Left forelimb (tissue), 1 donor: Measurements from ENCODE around the gene PPM1H.
A peak's percentile ranks its signal among the peaks of the same experiment; 100 is the strongest.

Experiments used
- DNase-seq: peaks from one replicate; pipeline ENCODE4 v3.0.0-alpha.2; 2018; ENCODE audit warnings: low spot score

PPM1H gene

GRCh38 chr12:62799126-62799736 lies 135.7 kb downstream of the PPM1H start:
- DNase-seq: no peak

GRCh38 chr12:62794218-62794583 lies 140.7 kb downstream of the PPM1H start:
- DNase-seq: no peak

GRCh38 chr12:62793256-62794217 lies 141.4 kb downstream of the PPM1H start:
- DNase-seq: peak; percentile 91

DNA sequence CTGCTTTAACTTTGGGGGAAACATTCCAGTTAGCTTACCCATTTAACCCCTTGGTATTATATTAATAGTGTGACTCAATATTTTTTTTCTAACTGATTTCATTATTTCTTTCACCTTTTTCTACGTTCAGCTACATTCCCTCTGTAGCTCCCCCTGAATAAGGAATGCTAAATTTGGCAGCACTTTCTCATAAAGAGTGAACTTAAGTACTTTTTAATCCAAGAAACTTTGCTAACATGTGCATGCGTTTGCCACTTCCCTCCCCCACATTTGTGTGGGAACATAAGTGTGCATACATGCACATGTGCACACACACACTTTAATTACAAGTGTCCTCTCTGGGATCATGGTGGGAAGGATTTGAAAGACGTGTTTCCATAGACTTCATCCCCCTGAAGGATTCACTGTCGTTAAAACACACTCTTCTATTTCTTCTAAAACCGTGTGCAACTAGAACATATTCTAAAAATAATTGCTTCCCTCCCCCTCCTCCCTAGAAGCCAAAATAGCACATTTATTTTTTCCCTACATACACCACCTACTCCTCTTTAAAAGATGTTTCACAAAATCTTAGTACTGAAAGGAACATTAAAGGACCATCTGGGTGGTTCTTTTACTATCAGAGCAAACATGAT lies 142.6 kb downstream of the PPM1H start:
- no peak for DNase-seq

DNA sequence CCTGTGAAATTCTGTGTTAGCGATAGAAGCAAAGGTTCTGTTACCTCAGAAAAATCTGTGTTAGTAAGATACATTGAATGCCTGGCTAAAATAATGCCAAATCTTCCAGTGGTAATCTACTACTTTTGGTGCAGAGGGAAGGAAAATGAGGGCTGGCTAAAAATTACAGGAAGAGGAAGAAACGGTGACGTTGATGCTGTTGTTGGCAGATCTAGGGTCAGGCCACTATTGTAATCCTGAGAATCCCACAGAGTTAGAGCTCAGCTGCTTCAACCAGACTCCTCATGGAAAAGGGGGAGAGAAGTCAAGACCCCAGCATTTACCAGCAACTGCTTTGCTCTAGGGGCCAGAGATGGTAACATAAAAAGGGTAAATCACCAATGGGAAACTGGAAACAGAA lies 145.1 kb downstream of the PPM1H start:
- no peak for DNase-seq

GRCh38 chr12:62787611-62788010 lies 147.3 kb downstream of the PPM1H start:
- DNase-seq: no peak

DNA sequence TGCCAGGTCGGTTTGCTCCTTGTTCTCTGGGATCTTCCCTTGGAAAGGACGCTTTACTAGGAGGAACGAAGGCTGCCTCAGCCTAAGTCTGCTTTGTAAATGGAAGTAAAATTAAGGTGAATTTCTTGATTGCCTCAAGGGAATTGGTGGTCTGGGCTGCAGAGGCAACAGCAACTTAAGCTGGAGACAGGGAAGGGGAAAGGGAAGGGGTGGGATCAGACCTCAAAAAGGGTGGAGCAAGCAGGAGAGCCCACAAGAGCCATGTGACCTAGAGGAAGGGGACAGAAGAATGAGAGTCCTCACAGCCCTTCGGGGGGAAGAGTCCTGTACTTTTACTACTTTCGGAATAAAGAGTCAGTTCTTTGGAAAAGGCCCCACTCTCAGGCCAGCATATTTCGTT lies 147.9 kb downstream of the PPM1H start:
- DNase-seq: peak; percentile 47

DNA sequence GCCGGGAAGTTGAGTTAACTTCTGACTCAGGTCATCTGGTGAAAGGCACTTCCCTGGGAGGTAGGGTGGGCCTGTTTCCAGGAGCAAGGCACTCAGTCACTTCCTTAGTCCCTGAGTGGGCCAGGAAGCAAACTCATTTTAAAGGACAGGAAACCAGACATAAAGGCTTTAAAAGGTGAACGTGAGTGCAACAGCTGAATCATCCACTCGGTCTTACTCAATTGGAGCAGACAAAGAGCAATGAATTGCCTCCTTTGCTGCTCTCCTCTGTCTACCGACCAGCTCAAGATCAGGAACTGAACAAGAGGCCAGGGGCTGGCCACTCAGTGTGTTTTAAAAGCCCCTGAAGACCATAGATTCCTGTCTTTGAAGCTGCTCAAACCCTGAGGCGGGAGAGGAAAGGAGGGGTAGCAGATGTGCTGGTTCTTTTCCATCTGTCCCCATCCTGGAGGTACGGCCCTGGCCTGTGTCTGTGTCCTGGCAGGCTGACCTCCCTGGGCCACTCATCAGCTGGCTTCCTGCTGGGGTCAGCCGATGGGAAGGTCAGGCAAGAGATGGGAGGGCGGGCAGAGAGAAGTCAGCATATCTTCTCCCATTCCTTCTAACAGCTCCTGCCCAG lies 148.9 kb downstream of the PPM1H start:
- DNase-seq: no peak

DNA sequence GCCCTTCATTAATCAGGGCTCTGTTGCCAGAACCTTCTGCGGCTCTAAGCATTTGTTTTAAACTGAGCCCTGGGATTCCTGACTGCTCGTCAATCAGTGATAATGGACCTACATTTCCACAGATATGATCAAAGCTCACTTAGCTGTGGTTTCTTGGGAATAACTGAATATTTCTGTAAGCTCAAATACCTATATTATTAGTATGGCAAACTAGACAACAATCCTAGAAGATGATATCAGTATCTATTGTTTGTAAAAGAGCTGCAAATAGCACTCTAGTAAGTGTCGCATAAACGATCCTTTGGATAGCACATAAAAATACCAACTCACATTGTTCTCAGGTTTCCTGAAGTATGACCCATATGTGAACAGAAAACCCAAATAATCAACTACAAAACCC lies 150.4 kb downstream of the PPM1H start:
- DNase-seq: no peak

- no peak for DNase-seq
Measured at GRCh38 chr12:62783881-62784280, 151.1 kb downstream of the PPM1H start.

DNA sequence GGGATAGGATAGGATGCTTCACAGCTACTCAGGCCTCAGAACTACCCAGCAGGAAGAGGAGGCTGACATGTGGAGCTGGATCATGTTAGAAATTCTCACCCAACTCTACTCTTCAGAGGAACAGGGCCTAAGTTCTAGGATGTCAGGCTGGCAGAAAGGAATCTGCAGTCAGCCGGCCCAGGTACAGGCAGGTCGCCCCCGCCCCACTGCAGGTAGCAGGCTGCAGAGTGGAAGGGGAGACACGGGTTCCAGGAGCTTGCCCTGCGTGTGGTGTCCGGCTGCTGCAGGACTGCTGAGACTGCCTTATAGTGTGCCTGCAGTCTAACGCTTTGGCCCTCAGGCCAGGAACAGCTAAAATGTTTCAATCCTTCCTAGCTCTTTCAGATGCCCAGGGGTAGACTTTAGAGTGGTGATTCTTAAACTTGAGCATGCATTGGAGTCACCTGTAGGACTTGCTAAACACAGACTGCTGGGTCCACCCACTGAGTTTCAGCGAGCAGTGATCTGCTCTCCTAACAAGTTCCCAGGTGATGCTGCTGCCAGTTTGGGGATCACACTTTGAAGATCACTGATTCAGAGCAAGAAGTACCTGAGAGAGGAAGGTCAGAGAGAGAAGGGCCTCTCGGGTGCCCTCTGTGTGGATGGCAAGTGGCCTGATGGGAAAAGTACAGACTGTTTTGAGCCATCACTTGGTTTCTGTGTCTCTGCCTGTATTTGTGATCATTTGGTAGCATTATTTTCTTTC lies 153.6 kb downstream of the PPM1H start:
- DNase-seq: no peak

- no peak for DNase-seq
Measured at GRCh38 chr12:62779488-62779887, 155.5 kb downstream of the PPM1H start.

DNA sequence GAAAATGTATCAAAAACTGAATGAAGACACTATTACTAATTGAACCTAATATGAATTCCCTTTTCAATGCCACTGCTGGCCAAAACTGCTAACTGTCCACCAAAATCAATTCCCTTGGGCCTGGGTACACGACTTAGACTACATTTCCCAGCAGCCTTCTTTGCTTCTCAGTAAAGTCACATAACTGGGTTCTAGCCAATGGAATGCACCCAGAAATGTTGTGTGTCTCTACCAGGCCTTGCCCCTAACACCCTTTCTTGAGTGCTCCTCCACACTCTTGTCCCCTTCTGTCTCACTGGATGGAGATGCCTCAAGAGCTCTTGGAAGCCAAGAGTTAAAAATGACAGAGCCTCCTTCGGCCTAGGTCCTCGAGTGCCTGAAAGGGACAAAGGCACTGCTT lies 156.8 kb downstream of the PPM1H start:
- DNase-seq: no peak

DNA sequence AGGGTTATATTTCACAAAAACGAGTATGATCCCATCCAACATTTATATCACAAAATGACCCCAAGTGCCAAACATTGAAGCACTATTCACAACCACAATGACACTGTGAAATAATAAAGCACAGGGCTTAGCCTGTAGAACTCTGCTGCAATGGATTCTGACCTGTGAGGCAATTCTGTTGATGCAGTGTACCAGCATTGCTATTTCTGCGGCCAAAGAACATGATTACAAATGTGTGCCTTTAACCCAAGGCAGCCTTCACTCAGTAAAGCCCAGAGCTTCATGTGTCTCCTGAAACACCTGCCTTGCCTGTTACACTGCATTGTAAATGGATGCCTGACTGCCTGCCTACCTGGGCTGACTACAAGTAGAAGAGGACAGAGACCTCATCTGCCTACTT lies 158.0 kb downstream of the PPM1H start:
- no peak for DNase-seq

- no peak for DNase-seq
Measured at GRCh38 chr12:62776575-62776974, 158.4 kb downstream of the PPM1H start.

GRCh38 chr12:62774794-62775193 lies 160.2 kb downstream of the PPM1H start:
- DNase-seq: no peak

- DNase-seq: no peak
Measured at GRCh38 chr12:62772416-62772955, 162.5 kb downstream of the PPM1H start.

DNA sequence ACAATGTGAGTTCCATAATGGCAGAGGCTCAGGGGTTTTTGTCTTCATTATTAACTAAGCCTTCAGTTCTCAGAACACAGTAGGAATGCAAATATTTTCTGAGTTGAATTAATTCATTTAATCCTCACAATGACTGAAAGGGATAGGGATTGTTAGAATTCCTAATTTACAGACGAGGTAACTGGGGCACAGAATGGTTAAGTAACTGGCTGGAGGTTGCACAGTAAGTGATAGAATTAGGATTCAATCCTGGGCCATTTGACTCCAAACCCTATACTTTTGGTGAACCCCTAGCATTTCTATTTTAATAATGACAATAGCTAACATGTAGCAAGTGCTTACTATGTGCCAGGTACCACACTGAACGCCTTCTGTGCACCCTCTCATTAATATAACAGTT lies 163.1 kb downstream of the PPM1H start:
- no peak for DNase-seq

- no peak for DNase-seq
Measured at GRCh38 chr12:62770381-62770780, 164.6 kb downstream of the PPM1H start.

DNA sequence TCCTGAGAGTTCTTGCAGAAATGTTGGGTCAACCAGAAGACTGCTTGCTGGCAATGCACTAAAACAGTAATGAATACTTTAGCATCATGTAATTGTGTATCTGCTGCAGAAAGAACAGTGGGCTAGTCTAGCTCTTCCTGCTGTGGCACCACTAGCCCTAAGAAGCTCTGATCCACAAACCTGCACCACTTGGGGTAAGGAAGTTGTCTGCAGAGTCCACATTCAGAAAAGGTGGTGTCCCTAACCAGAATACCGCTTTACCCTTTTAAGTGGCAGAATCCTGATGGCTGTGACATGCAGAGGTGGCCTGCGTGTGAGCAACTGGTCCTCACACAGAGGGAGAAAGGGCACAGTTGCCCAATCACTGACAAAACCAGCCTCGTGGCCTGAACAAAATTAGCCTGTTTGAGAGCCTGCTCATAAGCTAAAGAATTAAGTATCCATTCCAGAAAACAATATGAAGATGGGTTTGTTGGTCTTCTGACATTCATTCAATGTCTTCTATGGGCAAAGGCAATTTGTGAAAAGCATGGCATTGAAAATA lies 165.8 kb downstream of the PPM1H start:
- DNase-seq: no peak

GRCh38 chr12:62767946-62768345 lies 167.0 kb downstream of the PPM1H start:
- no peak for DNase-seq
